HAP-1 (cell line): ENCODE results near the gene EPN3.
A peak's percentile ranks its signal among the peaks of the same experiment; 100 is the strongest.

Source experiments
- DNase-seq, 2 experiments: peaks; one replicate each; pipeline ENCODE4 v3.0.0-alpha.2; 2016 to 2020; ENCODE audit warnings: low spot score in 2 of 2
- H3K27me3 ChIP-seq: fragments of 250-450 bp; sonication (Bioruptor Pico); 2 replicates; pipeline ENCODE4 v1.5.1; 2020; ENCODE audit warnings: low read depth, mild to moderate bottlenecking, moderate library complexity
- H3K36me3 ChIP-seq: fragments of 250-450 bp; sonication (Bioruptor Pico); replicated peaks from 2 replicates; pipeline ENCODE4 v1.5.1; 2020; ENCODE audit warnings: mild to moderate bottlenecking
- H3K4me1 ChIP-seq: fragments of 250-450 bp; sonication (Bioruptor Pico); 2 replicates; pipeline ENCODE4 v1.5.1; 2020; ENCODE audit warnings: mild to moderate bottlenecking
- H3K4me3 ChIP-seq: fragments of 250-450 bp; sonication (Bioruptor Pico); 2 replicates; pipeline ENCODE4 v1.5.1; 2020; ENCODE audit warnings: mild to moderate bottlenecking, moderate library complexity
- H3K9me3 ChIP-seq: fragments of 250-450 bp; sonication (Bioruptor Pico); 2 replicates; pipeline ENCODE4 v1.5.1; 2020; ENCODE audit warnings: mild to moderate bottlenecking, moderate library complexity
- in situ Hi-C: fragments of 300-500 bp; cut with MboI; formaldehyde crosslinking; loops from 3 replicates; pipeline ENCODE4 v1.14.3; 2020; ENCODE audit warnings: low sequenced_read_pairs, inconsistent platforms, mixed read lengths

The EPN3 gene

DNA sequence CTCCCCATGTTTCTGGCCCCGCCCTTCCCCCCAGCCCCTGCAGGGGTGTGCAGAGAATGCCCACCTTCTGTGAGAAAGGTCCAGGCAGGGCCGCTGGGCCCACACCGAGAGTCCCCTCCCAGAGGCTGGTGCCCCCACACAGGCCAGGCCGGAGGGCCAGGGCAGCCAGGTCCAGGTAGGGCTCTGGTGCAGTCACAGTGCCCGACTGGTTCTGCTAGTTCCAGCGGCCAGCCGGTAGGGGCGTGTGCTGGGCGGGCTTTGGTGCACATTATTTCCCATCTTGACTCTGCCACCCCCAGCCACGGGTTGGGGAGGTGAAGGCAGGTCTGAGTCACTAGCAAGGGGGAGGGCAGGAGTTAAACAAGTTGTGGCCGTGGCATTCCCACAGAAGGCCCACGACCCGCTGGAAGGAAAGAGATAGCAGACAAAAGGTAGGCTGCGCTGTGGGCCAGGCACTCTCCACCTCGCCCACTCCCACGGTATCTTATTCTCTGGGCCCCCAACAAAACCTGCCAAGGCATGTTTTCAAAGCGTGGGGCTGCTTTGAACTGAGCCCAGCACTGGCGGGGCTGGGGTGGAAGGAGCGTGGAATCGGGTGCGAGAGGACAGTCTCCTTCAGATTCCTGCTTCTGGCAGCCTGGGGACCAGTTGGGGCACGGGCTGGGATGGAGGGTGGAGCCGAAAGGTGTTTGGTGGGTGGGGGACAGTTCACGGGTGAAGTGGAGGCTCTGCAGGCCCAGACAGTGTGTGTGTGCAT is 1.9 kb downstream of the EPN3 start:
- peaks cover 14% of the 10 kb centered on the region for H3K27me3 ChIP-seq
- H3K9me3 ChIP-seq: no peaks in the 10 kb centered on the region
- H3K36me3 ChIP-seq: no peaks in the 10 kb centered on the region
- H3K4me1 ChIP-seq: no peaks in the 10 kb centered on the region
- in situ Hi-C loops: no loop called here
- no peak for DNase-seq
- no peak overlapping the region for H3K4me3 ChIP-seq

DNA sequence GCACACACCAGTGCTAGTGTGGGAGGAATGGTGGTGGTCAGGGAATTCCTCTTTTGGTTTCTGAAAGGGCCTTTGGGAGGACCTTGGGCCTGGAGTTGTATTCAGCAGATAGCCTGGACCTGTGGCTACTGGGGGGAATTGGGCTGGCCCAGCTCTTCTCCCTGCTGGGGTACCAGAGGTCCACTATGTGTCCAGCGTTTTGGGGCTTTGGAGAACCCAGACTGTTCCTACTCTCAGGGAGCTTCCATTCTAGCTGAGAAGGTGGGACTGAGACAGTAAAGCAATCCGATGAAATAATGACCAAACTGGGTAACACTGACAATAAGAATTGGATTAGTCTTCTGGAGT is 2.4 kb downstream of the EPN3 start:
- H3K27me3 ChIP-seq: peaks cover 14% of the 10 kb centered on the region
- H3K36me3 ChIP-seq: no peaks in the 10 kb centered on the region
- no peaks in the 10 kb centered on the region for H3K9me3 ChIP-seq
- H3K4me3 ChIP-seq: no peak overlapping the region
- H3K4me1 ChIP-seq: no peaks in the 10 kb centered on the region; the same call in 1 of the 2 replicates
- in situ Hi-C loops: no loop called here
- no peak for DNase-seq

DNA sequence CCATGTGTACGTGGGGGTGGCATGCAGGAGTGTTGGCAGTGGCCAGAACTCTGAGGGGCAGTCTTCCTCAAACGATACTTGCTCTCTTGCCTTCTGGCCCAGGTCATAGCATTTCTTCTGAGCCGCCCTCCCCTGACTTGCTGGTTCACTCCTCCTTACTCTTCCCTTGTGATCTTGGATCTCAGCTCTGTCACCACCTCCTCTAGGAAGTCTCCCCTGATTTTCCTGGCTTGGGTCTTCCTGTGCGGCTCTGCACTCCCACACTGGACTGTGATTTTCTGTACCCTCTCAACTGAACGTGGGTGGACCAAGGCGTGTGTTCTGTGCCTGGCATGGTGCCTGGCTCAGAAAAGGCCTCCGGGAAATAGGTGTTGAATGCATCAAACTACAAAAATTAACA is 2.9 kb downstream of the EPN3 start:
- Histone ChIP-seq H3K36me3 (no peaks in the 10 kb centered on the region), H3K4me3 (no peak overlapping the region), H3K4me1 (no peaks in the 10 kb centered on the region; the same call in 1 of the 2 replicates), H3K9me3 (no peaks in the 10 kb centered on the region), H3K27me3 (peaks cover 14% of the 10 kb centered on the region)
- in situ Hi-C loops: no loop called here
- no peak for DNase-seq

DNA sequence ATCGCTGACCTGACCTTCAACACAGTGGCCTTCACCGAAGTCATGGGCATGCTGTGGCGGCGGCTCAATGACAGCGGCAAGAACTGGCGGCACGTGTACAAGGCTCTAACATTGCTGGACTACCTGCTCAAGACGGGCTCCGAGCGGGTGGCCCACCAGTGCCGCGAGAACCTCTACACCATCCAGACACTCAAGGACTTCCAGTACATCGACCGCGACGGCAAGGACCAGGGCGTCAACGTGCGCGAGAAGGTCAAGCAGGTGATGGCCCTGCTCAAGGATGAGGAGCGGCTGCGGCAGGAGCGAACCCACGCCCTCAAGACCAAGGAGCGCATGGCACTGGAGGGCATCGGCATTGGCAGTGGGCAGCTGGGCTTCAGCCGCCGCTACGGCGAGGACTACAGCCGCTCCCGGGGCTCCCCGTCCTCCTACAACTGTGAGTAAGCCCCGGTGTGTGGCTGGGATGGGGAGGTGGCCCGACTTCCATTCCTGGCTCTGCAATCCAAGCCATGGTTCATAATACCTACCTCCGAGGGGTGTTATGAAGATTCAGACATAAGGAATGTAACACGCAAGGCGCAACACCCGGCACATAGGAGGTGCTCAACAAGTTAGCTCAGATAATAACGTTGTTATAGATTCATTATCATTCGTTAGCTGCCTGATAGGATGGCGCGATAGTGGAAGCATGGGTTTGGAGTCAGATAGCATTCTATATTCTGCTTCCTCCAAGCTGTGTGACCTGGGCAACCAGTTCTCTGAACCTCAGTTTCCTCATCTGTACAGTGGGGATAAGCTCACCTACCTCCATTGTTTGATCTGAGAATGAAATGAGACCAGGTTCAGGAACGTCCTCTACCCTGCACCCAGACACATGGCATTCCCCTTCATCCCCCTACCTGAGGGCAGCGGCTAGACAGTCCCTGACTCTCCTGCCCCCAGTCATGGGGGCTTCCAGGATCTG is 4.4 kb downstream of the EPN3 start:
- DNase-seq: no peak
- no peaks in the 10 kb centered on the region for H3K36me3 ChIP-seq
- H3K4me1 ChIP-seq: peaks cover 8% of the 10 kb centered on the region
- no peaks in the 10 kb centered on the region for H3K9me3 ChIP-seq
- H3K4me3 ChIP-seq: no peak overlapping the region
- in situ Hi-C loops: no loop called here
- peaks cover 6% of the 10 kb centered on the region for H3K27me3 ChIP-seq

DNA sequence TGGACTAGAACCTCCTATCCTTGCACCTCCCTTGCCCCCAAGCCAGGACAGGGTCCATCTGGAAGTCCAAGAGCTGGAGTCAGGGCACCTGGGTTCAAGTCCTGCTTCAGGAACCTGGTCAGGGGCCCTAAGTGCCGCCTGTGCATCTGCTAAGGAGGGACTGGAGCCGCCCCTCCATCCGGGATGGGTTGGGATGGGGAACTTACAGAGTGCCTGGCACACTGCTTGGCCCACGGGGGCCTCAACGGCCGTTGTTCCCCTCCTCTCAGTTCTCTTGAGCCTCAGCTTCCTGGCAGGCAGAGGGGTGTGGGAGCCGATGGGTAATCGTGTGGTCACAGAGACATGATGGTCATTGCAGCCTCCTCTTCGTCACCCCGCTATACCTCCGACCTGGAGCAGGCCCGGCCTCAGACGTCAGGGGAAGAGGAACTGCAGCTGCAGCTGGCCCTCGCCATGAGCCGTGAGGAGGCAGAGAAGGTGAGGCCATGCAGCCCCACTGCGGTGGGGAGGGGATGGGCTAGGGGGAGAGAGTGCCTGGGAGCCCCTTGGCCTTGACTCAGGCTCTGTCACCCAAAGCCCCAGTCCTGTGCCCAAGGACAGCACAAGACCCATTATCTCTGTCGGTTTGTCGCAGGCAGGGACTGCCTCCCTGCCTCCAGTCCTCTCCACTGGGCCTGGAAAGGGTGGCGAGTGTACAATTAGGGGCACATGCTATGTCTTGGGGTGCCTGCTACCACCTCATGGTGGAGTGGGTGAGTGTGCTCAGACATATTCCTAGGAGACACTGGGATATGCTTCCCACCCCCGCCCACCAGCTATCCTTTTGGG is 5.4 kb downstream of the EPN3 start:
- no peaks in the 10 kb centered on the region for H3K9me3 ChIP-seq
- no peaks in the 10 kb centered on the region for H3K36me3 ChIP-seq
- no peaks in the 10 kb centered on the region; the same call in 1 of the 2 replicates for H3K27me3 ChIP-seq
- in situ Hi-C loops: no loop called here
- H3K4me1 ChIP-seq: peaks cover 14% of the 10 kb centered on the region
- DNase-seq: no peak
- no peak overlapping the region for H3K4me3 ChIP-seq

DNA sequence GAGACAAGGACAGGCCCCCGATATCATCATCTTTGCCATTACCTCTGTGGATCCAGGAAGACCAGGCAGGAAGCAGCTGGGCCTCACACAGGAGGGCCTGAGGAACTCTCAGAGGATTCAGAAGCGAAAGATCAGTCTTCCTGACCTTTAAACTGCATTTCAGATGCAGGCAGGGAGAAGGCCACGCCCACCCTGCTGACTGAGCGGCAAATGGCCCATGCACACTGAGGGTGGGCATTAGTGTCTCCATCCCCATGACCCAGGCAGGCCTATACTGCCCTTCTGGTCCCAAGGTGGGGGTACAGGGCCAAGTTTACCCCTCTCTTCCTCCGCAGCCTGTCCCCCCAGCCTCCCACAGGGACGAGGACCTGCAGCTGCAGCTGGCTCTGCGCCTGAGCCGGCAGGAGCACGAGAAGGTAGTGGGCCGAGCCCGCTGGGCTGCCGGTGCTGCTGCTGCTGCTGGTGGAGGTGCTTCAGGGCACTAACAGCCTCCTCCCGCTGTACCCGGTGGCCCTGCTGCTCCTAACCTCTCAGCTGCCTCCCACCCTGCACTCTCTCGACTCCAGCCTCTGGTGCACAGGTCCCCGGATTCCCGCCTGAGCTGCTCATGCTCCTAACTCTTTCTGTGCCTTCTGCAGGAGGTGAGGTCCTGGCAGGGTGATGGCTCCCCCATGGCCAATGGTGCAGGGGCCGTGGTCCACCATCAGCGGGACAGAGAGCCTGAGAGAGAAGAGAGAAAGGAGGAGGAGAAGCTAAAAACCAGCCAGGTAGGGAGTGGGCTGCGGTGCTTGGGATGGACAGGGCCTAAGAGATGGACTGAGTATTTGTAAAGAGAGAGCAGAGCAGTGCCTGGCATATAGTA is 6.2 kb downstream of the EPN3 start:
- Histone ChIP-seq H3K36me3 (no peaks in the 10 kb centered on the region), H3K9me3 (no peaks in the 10 kb centered on the region), H3K4me3 (no peak overlapping the region), H3K4me1 (peaks cover 16% of the 10 kb centered on the region), H3K27me3 (no peaks in the 10 kb centered on the region)
- in situ Hi-C loops: no loop called here
- no peak for DNase-seq

DNA sequence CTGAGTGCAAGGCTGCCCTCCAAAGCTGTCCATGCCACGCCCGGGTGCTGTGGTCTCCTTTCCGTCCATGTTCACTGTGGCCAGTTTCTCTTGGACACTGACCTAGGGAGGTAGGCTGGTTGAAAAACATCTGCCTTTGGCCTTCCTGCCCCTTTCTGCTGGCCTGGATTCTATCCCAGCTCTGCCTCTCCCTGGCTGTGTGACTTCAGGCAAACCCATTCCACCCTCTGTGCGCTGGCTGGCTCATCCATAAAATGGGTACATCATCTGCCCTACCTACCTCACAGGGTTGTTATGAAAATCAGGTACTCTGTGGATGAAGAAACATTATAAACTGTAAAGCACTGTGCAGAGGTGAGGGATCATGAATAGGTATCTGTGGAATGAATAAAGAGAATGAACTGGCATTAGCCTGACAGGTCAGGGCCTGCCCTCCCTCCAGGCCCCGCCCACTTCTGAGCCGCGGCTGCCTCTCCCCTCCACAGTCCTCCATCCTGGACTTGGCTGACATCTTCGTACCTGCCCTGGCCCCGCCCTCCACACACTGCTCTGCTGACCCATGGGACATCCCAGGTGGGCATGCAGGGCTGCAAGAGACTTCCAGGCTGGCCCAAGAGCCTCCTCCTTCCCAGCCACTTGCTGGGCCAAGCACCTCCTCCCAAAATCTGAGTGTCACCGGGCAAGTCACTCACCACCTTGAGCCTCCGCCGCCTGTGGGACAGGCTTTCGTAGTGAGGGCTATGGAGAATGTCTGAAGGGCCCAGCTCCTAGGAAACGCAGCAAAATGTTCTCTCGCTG is 7.4 kb downstream of the EPN3 start:
- no peaks in the 10 kb centered on the region for H3K27me3 ChIP-seq
- peaks cover 16% of the 10 kb centered on the region for H3K4me1 ChIP-seq
- no peak overlapping the region for H3K4me3 ChIP-seq
- in situ Hi-C loops: loop anchor here (10.0 kb wide), 1 partner anchor 415 kb away; no protein-coding TSS in a partner anchor
- H3K36me3 ChIP-seq: no peaks in the 10 kb centered on the region
- peak in 1 of 2 experiments; percentile 64 for DNase-seq
- no peaks in the 10 kb centered on the region for H3K9me3 ChIP-seq

DNA sequence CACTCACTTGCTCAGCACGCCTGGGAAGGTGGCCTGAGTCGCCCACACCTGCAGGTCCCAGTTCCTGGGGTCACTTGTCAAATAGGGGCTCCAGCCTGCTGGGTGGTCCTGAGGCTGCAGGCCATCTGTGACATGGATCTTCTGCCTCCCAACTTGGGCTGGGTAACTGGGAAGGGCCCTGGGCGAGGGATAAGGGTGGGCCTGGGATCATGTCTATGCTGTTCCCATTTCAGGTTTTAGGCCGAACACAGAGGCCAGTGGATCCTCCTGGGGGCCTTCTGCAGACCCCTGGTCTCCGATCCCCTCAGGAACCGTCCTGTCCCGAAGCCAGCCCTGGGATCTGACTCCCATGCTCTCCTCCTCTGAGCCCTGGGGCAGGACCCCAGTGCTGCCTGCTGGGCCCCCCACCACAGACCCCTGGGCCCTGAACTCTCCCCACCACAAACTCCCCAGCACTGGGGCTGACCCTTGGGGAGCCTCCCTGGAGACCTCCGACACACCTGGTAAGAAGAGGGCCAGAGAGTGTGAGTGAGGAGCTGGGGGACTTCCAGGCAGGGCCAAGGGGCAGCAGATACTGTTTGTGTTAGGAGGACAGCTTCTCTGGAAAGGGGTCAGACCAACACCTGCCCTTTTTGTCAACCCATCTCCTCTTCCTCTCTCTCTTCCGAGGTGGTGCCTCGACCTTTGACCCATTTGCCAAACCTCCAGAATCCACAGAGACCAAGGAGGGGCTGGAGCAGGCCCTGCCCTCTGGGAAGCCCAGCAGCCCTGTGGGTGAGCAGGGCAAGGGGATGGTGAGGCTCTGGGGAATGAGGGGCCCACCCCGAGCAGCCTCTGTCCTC is 8.2 kb downstream of the EPN3 start:
- DNase-seq: no peak
- H3K4me1 ChIP-seq: peaks cover 16% of the 10 kb centered on the region
- no peaks in the 10 kb centered on the region for H3K27me3 ChIP-seq
- H3K9me3 ChIP-seq: no peaks in the 10 kb centered on the region
- no peaks in the 10 kb centered on the region for H3K36me3 ChIP-seq
- in situ Hi-C loops: loop anchor here (10.0 kb wide), 1 partner anchor 414 kb away; no protein-coding TSS in a partner anchor
- no peak overlapping the region for H3K4me3 ChIP-seq

DNA sequence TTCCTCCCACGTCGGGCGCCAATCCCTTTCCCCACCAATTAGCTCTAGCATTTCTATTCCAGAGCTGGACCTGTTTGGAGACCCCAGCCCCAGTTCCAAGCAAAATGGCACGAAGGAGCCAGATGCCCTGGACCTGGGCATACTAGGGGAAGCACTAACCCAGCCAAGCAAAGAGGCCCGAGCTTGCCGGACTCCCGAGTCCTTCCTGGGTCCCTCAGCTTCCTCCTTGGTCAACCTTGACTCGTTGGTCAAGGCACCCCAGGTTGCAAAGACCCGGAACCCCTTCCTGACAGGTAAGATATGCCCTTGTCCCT is 8.8 kb downstream of the EPN3 start:
- Histone ChIP-seq H3K9me3 (no peaks in the 10 kb centered on the region), H3K4me3 (peak overlapping the region; percentile 34), H3K36me3 (no peaks in the 10 kb centered on the region), H3K4me1 (peaks cover 16% of the 10 kb centered on the region), H3K27me3 (no peaks in the 10 kb centered on the region)
- in situ Hi-C loops: loop anchor here (10.0 kb wide), 1 partner anchor 413 kb away; no protein-coding TSS in a partner anchor
- DNase-seq: no peak

DNA sequence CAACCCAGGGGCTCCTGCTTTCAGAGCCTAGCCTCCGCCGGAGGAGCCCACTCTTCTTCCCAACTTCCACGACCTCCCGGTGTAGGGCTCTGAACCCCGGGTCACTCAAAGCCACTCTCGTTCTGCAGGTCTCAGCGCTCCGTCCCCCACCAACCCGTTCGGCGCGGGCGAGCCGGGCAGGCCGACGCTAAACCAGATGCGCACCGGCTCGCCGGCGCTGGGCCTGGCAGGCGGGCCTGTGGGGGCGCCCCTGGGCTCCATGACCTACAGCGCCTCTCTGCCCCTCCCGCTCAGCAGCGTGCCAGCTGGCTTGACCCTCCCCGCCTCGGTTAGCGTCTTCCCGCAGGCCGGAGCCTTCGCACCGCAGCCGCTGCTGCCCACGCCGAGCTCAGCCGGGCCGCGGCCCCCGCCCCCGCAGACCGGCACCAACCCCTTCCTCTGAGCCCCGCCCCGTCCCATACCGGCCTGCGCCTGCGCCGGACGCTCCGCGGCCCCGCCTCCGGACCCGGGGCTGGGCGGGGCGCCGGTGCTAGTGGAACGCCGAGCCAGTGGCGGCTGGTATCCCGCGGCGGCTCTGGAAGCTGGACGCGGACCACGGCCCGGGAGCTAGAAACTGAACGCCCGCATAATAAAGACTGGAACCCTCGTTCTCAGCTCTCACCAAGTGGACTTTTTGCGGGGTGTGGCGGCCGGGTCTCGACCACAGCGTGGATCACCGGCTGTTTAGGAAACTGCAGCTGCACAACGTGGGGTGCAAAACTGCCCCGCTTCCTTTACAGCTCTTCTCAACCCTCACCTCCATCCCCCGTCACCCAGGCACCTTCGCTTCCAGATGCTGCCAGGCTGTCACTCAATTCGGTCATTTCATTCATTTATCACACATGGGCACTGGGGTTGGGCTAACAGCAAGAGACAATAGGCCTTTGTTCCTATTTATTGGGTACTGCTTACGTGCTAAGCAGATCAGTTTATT is 9.5 kb downstream of the EPN3 start:
- Histone ChIP-seq H3K9me3 (no peaks in the 10 kb centered on the region), H3K4me1 (peaks cover 16% of the 10 kb centered on the region), H3K27me3 (no peaks in the 10 kb centered on the region), H3K4me3 (peak overlapping the region; percentile 34), H3K36me3 (no peaks in the 10 kb centered on the region)
- in situ Hi-C loops: loop anchor here (10.0 kb wide), 1 partner anchor 413 kb away; no protein-coding TSS in a partner anchor
- DNase-seq: peak; percentile 74 to 93
